GM18520 (cell line): ENCODE data around the gene RSPH1.

Experiments
- ATAC-seq: cut with Tn5 transposase; IDR thresholded peaks from one replicate; pipeline ENCODE4 v1.9.1; 2021; ENCODE audit not compliant: unreplicated experiment

RSPH1 gene

DNA sequence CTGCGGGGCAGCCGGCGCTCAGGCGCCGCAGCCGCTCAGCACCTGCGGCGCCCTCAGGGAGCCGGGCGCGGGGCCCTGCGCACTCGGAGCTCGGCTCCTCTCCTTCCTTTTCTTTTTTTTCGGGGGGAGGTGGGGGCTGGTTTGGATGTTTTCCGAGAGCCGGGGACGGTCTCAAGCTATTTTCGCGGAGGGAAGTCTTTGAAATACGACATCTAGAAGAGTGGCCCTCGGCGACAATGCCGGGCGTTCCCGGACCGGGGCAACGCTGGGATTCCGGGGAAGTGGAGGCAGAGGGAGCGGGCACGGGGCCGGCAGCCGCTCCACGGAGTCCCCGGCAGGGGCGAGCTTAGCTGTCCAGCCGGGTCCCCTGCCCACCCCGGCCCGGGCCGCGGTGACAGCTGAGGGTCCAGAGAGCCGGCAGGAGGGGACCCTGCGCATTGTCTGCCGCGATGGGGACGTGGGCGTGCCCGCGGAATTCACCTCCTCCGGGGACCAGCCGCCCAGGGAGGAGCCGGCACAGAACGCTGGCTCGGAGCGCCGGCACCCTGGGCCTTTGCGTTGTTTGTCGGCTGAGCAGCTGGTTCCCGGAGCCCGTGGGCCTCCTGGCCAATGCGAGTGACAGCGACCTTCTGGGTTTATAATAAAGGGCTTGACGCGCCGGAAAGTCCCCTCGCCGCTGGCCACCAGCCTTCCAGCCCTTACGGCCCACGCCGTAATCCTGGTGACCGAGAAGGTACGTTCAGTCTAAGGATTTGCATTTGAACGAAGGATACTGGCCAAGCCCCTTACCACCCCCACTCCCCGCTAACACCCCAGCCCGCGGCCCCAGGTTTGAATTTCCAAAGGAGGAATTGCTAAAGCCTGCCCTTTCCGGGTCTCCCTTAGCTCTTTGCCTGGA lies 18.2 kb upstream of the RSPH1 start:
- peak; percentile 29 for ATAC-seq

GRCh38 chr21:42513151-42513984 lies 17.3 kb upstream of the RSPH1 start, which contains the start of gene SLC37A1:
SLC37A1 (plus strand) TSS chr21:42513852; CDS start chr21:42518455, 4,603 bp downstream.
- ATAC-seq: peak; percentile 47

GRCh38 chr21:42512346-42513034 lies 16.5 kb upstream of the RSPH1 start:
- ATAC-seq: no peak

DNA sequence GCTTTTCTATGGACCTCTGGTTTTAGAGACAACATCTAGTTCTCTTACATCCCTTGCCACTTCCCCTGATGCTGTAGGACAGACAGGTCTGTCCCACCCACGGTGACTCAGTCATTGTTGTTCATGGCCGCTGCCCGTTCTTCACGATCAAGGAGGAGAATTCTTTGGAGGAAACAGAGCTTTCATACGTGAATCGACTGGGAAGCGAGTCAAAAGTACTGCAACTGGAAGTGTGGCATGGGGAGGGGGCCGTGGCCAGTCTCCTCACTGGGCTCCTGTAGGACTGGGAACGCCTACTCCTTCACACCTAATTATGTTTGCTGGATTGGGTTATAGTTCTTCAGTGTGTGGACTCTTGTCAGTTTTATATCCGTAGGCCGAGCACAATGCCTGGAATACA lies 13.2 kb upstream of the RSPH1 start:
- no peak for ATAC-seq

DNA sequence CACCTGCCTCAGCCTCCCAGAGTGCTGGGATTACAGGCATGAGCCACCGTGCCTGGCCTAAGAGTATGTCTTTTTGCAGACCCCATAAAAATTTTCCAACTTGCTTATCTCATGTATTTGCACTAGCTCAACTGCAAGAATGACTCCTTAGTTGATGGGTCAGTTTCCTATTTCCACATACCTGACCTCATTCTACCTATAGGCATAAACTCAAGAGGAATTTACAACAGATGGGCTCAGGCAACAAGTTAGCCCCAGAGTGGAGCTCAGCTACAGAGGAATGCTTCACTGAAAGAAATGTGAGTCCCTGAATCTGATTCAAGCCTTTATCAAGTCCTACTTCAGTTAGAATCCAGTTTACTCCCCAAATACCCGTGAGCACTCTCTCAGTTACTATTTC lies 12.3 kb upstream of the RSPH1 start:
- ATAC-seq: no peak

DNA sequence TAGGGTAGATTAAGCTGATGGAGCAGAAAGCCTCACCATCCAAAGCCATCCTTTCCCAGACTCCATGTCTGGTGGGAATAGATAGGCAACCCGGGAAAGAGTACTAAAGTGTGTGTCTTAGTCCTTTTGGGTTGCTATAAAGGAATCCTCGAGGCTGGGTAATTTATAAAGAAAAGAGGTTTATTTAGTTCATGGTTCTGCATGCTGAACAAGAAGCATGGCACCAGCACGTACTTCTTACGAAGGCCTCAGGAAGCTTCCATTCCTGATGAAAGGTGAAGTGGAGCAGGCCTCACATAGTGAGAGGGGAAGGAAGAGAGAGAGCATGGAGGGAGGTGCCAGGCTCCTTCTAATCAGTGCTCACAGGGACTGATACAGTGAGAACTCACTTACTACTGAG lies 11.4 kb upstream of the RSPH1 start:
- no peak for ATAC-seq

DNA sequence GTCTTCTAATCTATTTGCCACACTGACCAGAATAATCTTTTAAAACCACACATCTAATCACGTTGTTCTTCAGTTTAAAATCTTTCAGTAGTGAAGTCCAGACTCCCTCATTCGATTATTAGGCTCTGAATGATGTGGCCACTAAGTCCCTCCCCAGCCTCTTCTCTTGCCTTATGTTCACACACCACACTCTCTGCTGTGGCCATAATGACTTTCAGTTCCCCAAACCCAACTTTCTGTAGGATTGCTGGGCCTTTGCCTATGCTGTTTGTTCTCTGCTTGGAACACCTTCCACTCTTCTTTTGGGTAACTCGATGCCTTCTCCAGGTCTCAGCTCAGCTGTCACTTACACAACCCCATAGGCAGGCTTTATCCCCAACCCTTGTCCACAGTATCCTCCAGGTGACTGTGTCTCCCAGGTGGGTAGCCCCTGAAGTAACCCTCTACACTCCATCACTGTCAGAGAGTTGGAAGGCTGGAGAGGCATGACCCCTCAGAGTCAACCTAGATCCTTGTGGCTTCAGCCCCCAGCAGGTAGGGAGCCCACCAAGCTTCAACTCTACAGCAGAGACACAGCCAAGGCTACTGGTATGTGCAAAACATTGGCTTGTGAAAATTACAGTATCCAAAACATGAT lies 9.2 kb upstream of the RSPH1 start:
- ATAC-seq: peak; percentile 66

DNA sequence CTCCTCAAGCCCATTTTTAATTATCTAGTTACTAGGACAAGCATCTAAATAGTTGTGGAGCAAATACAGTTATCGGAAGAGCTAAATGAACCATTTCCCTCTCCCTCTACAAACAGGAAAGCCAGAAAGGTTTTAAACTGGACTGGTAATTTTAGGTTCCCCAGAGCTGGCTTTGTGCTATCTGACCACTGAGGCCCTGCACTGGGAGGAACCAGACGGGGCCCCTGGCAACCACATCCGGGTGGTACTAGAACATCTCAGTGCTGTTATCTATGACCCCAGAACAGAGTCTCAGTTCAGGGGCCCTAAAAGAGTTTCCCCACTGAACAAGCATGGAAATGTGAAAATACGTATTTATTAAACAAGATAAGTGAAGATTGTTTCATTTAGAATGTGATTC lies 7.7 kb upstream of the RSPH1 start:
- ATAC-seq: no peak

DNA sequence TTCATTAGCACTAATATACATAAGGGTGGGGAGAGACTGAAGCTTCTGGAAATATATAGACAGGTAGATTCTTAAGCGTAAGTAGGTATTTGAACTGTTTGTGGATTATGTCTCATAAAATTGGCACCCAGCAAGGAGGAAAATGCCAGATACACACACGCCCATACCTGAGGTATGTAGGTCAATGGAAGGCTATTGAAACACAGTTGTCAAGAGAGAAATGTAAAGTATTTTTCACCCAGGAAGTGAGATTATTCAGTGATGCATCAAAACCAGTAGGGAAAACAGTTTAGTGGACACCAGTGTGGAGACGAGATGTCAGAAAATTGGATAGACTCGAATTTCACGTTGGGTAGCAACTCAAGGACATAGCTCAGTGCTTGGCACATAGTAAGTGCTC lies 4.7 kb upstream of the RSPH1 start:
- ATAC-seq: no peak

GRCh38 chr21:42500225-42500624 lies 4.2 kb upstream of the RSPH1 start:
- ATAC-seq: no peak

DNA sequence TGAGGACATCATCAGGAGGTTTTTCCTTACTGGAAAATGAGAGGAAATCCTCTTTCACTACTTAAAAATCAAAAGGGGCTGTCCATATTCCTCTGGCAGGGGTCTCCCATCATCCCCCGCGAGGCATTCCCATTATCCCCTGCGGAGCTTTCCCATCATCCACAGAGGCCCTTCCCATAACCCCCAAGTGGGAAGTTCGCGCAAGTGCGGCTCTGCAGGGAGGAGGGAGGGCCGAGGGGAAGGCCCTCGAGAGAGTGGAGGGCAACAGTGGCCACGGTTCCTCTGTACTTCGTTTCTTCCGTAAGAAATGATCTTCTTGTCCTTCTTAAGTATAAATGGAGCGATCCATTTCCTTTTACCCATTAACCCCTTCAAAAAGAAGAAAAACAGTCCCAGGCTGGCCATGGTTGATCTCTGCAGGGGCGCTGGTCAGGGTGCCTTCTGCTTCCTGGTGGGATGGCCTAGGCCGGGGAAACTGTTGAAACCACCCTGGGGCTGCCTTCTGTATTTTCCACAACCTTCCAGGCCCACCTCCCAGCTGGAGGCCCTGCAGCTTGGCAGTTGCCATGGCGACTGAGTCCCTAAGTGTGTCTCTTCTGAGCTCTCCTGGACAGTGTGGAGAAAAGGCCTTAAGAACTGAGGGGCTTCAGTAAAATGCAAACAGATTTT lies 3.6 kb upstream of the RSPH1 start:
- ATAC-seq: no peak

GRCh38 chr21:42498012-42498411 lies 2.0 kb upstream of the RSPH1 start:
- no peak for ATAC-seq

- ATAC-seq: no peak
Observed at GRCh38 chr21:42496839-42497202, 797 bp upstream of the RSPH1 start.

DNA sequence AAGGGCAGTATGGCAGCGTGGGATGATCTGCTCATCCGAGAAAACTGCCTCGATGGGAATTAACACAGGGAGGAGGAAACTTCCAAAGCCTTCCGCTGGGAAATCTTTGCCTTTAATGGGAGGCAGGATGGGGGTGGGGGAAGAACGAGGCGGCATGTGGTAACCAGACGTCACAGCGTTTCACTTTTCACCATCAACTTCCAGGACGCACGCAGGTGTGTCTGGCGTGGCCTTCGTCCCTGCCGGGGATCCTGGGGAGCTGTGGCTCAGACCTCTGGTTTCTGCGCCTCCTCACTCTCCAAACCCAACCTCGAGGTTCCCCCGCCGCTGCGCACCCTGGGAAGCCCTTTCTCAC lies 282 bp downstream of the RSPH1 start:
- ATAC-seq: no peak

DNA sequence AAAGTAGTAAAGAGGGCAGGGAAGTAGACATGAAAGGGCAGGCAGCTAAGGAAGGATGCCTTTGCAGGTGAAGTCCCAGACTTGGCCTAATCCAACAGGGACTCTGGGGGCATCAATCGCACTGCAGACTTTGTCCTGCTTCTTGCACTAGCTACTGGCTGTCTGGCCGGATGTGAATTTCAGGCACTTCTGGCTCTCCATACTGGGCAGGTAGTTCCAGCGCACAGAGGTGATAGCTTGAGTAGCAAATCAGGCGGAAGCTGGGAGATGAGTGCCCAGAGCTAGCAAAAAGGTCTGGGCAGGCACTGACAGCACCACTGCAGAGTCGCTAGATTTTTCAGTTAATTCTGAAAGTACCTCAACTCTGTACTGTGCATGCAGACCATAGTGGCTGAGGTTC lies 997 bp downstream of the RSPH1 start:
- no peak for ATAC-seq

DNA sequence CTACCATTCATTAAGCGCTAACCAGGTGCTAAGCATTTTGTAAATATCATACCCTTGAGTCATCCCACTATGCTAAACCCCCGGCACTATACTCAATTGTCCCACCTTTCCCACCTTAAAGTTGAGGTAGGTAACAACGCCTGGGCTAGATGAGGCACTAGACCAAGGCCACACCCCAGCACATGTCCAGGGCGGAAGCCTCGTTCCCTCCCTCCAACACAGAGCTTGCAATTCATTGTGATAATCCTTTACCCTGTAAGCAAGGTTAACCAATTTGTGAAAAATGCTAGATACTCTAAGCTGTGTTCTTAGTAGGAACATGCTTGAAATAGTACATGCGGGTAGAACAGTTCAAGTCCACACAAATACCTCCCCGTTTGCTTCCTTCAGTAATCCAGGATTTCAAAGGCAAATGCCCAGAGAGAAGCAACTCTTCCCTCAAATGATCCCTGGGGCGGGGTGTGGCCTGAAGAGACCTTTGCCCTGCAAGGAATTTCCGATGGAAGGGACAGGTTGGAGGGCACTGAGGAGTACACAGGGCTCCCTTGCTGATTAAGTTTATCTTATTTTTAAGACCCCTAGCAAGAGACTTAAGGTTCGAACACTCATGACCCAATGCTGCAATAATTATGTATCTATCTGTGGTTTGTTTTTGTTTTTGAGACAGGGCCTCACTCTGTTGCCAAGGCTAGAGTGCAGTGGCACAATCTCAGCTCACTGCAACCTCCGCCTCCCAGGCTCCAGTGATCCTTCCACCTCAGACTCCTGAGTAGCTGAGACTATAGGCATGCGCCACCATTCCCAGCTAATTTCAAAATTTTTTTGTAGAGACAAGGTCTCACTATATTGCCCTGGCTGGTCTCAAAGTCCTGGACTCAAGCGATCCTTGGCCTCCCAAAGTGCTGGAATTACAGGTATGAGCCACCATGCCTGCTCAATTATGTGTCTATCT lies 2.6 kb downstream of the RSPH1 start:
- no peak for ATAC-seq

GRCh38 chr21:42492201-42492600 lies 3.8 kb downstream of the RSPH1 start:
- no peak for ATAC-seq

DNA sequence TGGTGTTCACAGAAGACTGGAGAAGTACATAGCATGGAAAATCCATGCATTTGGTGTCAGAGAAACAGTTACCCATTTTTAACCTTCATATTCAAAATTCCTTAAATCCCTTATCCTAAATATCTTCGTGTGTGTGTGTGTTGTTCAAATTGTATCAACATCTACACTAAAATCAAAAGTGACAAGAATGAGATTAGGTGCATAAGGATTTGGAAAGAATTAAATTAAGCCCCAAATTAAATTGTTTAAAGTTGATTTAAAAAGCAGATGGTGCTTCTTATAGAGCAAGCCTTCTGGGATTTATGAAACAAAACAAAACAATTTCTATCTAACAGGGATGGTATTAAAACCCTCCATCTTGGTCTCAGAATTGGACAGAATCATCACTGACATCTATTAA lies 4.7 kb downstream of the RSPH1 start:
- no peak for ATAC-seq

DNA sequence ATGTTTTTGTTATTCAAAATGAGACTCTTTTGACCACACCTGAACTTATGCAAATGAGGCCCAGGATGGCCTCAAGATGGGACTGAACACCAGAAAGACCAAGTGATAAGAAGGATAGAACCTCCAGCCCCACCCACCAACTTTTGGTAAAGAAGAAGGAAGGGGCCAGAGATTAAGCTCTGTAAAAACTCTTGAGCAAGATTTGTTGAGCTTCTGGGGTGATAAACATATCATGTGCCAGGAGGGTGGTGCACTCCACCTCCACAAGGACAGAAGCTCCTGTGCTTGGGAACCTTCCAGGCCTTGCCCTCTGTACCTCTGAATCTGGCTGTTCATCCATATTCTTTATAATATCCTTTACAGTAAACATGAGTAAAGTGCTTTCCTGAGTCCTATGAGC lies 5.3 kb downstream of the RSPH1 start:
- no peak for ATAC-seq
